IPS-NIHi7 (cell line): ENCODE measurements around the gene NEAT1.

Experiments
- DNase-seq: peaks from one replicate; pipeline ENCODE4 v3.0.0; 2012; ENCODE audit warnings: mixed read lengths; ENCODE audit errors: extremely low spot score

NEAT1 gene

GRCh38 chr11:65389294-65389980 is 33.2 kb upstream of the NEAT1 start:
- DNase-seq, result no peak

DNA sequence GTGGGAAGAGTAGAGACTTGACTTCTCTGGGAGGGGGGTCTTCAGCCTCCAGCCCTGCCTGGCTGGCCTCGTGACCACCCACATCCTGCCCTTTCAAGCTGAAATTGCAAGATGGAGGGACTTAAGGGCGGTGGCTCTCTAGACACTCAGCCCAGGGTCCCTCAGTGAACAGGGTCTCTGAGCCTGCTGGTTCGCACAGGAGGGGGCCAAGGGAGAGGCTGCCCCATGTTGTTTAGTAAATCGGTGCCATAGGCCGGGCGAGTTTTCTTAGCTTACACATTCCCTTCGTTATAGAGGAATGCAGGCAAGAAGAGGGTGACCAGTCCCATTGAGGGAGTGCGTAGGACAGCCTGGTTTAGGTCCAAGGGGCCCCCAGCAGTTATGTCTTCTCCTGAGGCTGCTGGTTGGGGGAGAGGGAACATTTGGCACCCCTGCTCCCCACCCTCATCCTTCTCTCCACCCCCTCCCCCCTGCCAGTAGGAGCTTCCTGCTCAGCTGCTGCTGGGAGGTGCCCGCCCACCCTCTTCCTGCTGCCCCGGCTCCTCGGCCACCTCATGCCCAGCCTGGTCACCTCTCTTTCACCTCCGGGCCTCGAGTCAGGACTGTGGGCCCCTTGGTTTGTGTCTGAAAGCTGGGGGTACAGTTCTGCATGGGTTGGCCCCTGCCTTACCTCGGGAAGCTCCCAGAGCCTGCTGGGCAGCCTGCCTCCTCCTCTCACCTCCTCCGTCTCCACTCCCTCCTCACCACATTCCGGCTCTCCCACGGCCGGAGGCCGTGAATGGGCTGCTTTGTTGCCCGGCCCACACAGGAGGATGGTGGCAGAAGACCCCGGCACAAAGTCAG is 32.3 kb upstream of the NEAT1 start:
- DNase-seq, result no peak

GRCh38 chr11:65390996-65391395 is 31.6 kb upstream of the NEAT1 start:
- peak; percentile 55 for DNase-seq

DNA sequence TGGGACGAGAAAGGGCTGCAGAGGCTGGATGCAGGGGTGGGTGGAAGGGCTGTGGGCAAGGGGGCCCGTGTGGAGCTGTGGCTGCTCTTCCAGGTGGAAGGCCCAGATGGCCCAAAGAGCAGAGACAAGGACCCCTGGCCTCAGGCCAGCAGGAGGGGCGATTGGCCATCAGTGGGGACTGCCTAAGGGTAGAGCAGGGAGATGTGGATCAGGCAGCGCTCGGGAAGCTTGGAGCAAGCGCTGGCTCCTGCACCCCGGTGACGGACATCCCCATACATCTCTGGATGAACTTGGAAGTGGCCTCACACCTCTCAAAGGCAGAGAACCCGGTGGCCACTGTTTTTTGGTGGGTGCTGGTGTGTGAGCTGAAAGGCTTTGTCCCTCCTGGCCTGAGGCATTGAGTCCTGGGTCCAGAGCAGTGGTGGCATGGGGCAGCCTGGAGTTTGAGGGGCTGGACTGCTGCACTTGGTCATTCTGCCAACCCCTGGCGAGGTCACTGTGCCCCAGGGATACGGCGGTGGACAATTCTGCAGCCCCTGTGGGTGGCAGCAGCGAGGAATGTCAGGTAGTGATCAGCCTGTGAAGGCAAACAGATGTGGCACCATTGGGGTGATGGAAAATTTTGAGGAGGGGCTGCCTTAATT is 30.3 kb upstream of the NEAT1 start:
- DNase-seq, result no peak

DNA sequence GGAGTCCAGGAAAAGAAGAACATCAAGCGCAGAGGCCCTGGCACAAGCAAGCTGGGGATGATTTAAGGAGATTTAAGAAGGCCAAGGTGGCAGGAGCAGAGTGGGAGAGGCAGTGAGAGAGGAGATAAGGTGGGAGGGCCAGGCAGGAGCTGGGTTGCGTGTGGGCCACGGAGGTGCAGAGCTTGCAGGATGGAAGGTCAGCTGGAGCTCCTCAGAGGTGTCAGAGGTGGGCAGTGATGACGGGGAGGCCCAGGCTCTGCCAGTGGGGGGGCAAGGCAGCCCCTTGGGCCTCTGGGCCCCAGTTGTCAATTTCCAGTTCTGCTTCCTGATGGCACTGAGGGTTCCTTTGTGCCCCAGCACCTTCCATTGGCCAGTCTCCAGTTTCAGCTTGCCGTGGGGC is 29.7 kb upstream of the NEAT1 start:
- DNase-seq, result no peak

DNA sequence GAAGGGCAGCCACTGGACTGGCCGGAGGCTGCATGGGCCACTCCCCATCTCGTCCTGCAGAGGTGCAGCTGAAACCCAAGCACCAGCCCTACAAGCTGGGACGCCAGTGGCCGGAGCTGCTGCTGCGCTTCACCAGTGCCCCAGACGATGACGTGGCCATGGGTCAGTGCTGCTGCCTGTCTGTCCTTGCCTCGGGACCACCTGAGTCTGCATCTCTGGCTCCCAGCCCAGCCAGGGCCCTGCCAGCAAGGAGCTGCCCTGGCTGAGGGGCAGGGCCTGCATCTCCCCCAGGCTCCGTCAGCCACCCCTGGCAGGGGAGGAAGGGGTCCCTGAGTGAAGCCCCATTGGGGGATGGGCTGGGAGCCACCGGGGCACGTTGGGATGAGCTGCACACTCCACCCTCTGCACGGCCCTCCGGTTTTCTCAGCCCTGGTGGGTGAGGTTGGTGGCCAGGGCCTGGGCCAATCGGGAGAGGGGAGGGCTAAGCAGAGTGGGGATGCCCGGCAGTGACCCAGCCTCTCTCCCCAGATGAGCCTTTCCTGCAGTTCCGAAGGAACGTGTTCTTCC is 29.0 kb upstream of the NEAT1 start:
- no peak for DNase-seq

- DNase-seq, result no peak
Measured at GRCh38 chr11:65394125-65394536, 28.5 kb upstream of the NEAT1 start.

DNA sequence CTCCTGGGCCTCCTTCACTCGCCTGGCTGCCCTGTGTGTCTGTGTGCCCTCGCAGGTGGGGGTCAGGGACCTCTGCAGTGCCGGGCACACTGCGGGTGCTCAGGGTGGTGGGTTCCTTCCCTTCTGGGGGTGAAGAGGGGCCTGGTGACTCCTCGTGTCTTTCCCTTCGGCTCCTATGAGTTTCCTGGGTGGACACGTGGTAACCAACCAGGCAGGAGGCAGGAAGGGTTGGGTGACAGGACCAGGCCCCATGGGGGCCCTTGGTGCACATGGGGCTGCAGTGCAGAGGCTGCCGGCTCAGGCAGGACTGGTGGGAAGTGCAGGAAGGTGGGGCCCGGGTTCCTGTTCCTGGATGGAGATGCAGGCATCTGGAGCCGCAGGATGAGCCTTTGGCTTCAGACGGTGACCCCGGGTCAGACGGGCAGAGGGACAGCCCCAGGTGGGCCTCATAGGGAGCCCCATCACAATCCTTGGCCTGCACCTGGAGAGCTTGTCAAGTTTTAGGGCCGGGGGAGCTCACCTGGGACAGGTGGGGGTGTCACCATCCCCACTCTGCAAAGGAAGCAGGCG is 26.6 kb upstream of the NEAT1 start:
- DNase-seq, result no peak

- no peak for DNase-seq
Measured at GRCh38 chr11:65396769-65397745, 25.5 kb upstream of the NEAT1 start.

- no peak for DNase-seq
Measured at GRCh38 chr11:65398362-65398910, 24.2 kb upstream of the NEAT1 start.

DNA sequence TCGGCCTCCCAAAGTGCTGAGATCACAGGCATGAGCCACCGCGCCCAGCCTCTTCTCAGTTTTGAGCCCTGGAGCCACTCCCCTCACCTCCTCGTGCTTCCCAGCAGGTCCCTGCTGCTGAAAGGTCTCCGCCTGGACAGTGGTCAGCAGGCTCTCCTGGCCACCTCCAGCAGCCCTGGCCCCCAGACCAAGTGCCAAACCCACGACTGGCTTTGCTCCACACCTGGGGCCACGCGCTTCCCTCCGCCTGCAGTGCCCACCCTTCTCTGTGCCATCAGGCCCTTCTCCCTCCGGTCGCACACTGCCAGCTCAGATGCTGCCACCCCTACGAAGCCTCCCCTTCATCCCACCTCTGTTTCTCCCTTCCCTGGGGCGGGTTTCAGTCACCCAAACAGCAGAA is 23.3 kb upstream of the NEAT1 start:
- DNase-seq, result no peak

- DNase-seq, result no peak
Measured at GRCh38 chr11:65399845-65400244, 22.8 kb upstream of the NEAT1 start.

DNA sequence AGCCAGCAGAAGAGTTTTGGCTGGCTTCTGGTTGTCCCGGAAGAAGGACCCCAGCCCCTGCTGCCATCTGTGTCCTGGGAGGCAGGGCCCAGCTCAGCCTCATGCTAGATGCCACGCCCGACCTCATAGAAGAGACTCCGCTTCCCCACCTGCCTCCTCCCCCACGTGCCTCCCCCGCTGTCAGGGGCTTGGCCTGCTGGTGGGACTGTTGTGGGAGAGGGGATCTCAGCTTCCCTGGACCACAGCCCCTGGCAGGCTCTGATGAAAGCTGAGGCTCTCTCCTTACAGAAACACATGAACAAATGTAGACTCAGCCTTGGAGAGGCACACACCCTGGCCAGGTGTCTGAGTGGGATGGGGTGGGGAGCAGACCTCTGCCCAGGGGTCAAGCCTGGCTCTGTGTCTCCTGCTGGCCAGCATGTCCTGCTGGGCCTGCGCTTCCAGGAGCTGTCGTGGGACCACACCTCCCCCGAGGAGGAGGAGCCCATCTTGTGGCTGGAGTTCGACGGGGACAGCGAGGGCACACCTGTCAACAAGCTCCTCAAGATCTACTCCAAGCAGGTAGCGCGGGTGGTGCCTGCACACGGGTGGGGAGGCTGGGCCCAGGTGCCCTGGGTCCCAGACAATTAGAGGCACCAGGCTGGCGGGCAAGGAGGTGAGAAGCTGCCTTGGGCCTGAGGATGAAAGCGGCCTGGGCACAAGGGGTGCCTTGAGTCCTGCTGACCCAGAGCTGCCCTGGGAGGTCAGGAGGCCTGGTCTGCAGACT is 22.1 kb upstream of the NEAT1 start:
- DNase-seq, result no peak

DNA sequence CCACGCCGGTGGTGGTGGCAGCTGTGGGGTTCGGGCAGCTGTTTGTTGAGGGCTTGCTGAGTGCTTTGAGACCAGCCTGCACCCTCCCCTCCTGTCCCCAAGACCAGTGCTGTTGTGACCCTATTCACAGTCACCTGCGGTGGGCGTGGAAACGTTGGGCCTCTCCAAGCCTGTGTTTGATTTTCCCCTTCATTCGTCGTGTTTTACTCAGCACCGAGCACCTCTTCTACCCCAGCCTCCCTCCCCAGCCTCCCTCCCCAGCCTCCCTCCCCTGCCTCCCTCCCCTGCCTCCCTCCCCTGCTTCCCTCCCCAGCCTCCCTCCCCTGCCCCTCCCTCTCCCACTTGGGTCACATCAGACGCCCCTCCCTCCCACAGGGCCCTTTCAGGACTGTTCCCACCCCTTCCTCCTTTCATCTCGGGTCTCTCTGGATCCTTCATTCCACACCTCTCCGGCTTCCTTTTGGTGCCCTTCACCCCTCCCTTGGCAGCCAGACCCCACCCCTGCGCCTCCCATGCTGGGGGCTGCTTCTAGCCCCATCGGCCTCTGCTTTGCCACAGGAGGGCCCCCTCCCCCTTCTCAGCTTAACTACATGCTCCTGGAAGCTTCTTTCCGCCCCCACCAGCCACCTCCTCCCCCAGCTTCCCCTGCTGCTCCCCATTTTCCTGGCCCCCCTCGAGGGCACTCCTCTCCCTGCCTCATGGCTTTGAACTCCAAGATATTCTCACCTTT is 21.4 kb upstream of the NEAT1 start:
- DNase-seq, result no peak

- DNase-seq, result no peak
Measured at GRCh38 chr11:65401803-65402248, 20.8 kb upstream of the NEAT1 start.

DNA sequence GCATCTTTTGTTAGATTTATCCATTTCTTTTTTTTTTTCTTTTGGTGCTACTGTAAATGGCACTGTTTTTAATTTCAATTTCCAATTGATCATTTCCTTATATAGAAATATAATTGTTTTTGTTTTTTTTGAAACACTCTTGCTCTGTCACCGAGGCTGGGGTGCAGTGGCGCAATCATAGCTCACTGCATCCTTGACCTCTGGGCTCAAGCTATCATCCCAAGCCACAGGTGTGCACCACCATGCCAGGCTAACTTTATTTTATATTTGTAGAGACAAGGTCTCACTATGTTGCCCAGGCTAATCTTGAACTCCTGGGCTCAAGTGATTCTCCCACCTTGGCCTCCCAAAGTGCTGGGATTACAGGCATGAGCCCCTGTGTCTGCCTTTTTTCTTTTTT is 19.8 kb upstream of the NEAT1 start:
- no peak for DNase-seq

GRCh38 chr11:65403607-65404121 is 18.9 kb upstream of the NEAT1 start:
- no peak for DNase-seq

DNA sequence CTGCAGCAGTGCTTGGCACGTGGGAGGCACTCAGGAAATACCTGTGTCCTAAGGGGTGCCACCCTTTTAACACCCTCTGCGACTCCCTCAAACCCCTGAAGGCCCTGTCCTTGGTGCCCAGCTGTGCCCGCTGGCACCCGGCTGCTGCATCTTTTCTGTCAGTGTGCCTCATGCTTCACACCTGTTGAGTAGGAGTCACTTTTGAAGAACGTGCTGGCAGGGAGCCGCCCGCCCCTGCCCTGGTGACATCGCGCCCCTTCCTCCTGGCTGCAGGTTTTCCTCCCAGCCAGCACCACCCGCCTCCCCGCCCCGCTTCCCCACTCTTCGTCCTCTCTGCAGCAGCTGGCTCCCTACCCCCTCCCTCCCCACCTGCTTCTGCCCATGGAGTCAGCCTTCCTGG is 18.4 kb upstream of the NEAT1 start:
- DNase-seq, result no peak
